Spleen (tissue), 7 donors: Measurements from ENCODE around the gene FCAMR.

Experiments
- POLR2A ChIP-seq, 3 donors: fragments of 450-650 bp; IDR thresholded peaks; one replicate each; pipeline ENCODE4 v1.5.1; 2017; ENCODE audit warnings: antibody characterized with exemption in 3 of 3, mild to moderate bottlenecking in 1 of 3
- TF ChIP-seq, protein P1 (sequence below), 11 experiments: fragments of 200-600 bp in 7 of 11; fragments of 450-650 bp in 4 of 11; sonication (generic) in 4 of 11; IDR thresholded peaks in 8 of 11; conservative IDR thresholded peaks in 3 of 11; 1 replicate in 7 of 11; 2 replicates in 4 of 11; pipeline versions ENCODE4 v1.4.0 to v1.8.0; 2016 to 2021; ENCODE audit warnings: antibody characterized with exemption in 11 of 11, inconsistent platforms in 4 of 11, mild to moderate bottlenecking in 1 of 11
- donor health status: DM: no; HTN: no; CAD: no; lungs with moderate emphysema.
- donor health status: DM: no; HTN: no; CAD: no.
- donor health status: DM: no; HTN: no; CAD: no.

DNA sequence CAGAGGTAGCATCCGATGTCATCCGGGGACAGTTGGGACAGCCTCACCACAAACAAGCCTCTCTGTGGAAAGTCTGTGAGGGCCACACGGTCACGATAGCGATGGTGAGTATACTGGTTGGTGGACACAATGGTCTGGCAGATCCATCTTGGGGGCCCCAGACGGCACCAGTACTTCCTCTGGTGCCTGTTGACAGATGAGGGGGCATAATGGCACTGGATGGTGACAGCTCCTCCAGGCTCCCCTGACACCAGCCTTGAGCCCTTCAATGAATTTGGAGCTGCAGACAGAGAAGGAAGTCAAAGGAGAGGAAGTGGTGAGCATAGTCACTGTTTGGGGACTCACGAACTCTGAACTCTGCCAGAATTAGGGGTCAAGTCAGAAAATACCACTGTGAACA, 8.0 kb downstream of the FCAMR start:
- TF ChIP-seq, protein P1, sequence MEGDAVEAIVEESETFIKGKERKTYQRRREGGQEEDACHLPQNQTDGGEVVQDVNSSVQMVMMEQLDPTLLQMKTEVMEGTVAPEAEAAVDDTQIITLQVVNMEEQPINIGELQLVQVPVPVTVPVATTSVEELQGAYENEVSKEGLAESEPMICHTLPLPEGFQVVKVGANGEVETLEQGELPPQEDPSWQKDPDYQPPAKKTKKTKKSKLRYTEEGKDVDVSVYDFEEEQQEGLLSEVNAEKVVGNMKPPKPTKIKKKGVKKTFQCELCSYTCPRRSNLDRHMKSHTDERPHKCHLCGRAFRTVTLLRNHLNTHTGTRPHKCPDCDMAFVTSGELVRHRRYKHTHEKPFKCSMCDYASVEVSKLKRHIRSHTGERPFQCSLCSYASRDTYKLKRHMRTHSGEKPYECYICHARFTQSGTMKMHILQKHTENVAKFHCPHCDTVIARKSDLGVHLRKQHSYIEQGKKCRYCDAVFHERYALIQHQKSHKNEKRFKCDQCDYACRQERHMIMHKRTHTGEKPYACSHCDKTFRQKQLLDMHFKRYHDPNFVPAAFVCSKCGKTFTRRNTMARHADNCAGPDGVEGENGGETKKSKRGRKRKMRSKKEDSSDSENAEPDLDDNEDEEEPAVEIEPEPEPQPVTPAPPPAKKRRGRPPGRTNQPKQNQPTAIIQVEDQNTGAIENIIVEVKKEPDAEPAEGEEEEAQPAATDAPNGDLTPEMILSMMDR (IDR thresholded peaks at IDR 0.05 in 8 of 11, conservative IDR thresholded peaks at IDR 0.05 in 3 of 11), result no peak
- no peak for TF ChIP-seq POLR2A (IDR thresholded peaks at IDR 0.05)
